NCI-H1092 treated with DMSO at 0.1 percent for 48 hours (cell line): ENCODE data around the gene UBE2Q1.
"Not testable (repeated sequence)": the region's sequence is repeated elsewhere in the genome, so short reads cannot be mapped to it uniquely, and the experiment has no call there.

Experiments used
- DNase-seq: peaks from one replicate; lab custom pipeline; 2025; lab: John Stamatoyannopoulos, UW

Gene UBE2Q1

DNA sequence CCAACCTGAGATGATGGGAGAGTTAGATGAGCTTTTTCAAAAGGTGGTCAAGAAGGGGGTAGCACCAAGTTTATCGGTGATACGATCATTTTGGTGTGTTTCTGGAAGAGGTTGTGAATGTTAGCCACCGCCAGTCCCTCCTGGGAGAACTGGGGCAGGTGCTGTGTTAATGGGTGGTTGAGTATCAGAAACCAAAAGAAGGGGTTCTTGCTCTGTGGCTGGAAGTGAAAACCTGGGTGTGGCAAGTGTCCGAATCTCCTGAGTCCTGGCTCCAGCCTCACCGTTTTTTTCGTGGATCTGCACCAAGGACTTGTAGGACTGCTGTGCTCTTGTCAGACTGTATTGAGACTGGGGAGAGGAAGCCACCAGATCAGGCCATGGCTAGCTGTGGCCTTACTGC, 7.8 kb downstream of the UBE2Q1 start:
- no peak for DNase-seq

DNA sequence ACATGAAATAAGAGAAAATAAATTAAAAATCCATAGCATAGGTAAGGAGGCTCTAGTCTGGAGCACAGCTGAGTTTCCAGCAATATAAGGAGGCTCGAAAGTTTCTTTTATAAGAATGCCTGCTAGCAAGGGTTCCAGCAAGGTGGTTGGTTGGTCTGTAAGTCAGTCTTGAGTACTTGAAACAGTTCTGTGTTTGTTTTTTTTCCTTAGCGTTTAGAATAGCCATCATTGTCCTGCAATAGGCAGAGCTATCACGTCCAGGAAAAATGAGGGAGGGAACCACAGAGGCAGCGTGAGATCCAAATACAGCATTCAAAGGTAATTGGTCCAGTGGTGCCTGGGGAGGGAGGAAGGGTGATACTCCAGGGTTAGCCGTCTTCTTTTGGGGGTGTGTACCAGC, 8.4 kb downstream of the UBE2Q1 start:
- DNase-seq: no peak

DNA sequence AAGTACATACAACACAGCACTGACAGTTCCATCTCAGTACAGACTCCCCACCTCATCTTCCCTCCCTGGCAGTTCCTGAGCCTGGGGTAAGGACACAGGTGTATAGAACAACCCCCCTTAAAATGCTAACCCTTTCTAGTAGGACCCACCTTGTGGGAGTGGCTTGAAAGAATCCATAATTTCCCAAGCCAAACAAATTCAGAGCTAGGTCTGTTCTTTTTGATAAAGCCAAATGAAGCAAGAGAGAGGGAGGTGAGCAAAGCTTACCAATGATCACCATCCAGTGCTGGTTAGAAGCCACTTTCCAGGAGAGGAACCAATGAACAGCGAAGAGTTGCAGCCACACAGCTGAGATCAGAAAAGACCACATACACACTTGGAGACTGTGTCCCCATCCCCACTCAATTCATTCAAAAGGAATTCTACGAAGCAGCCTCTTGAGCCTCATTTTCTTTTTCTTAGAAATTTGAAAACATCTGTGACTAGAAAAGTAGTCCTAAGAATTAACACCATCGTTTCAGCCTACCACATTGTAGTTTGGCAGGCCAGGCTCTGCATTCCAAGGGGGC, 9.2 kb downstream of the UBE2Q1 start:
- DNase-seq: no peak

DNA sequence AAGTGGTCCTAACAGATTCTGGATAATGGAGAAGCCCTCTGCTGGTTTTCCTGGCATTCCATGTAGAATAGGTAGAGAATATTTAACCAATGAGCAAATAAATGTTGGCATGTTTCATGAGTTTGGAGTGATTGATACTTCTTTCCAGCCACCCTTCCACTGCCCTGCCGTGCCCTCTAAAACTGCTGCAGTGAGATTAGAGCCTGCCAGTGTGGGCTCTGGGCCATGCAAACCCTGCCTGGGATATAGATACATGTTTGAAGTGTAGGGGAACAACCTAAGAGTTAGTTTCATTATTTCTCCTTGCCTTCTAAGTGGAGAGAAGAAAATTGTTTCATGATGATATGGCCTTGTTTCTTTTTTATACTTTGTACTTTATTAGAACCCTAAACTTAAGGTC, 10.4 kb downstream of the UBE2Q1 start:
- no peak for DNase-seq

DNA sequence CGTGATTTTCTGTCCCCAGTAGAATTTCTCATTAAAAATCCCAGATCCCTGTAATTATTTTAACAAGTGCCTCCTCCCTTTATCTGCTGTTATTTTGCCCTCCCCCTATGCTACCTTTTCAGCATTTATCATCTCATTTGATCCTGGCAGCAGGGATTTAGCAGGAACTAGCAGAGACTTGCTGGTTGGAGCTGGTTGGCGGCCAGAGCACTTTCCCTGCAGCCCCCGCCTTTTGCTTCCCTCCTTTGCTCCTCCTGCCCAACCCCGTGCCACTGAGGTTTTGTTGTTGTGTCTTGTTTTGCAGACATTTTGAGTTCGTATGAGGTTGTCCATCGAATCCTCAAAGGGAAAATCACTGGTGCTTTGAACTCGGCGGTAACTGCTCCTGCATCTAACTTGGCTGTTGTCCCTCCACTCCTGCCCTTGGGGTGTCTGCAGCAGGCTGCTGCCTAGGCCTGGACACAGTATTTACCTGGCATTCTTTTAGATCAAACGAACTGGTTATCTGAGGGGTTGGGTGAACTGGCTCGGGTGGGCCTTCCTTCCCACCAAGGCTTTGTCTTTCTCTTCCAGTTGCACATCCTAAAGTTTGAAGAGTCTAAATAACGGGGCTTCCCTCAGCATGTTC, 11.2 kb downstream of the UBE2Q1 start:
- no peak for DNase-seq

DNA sequence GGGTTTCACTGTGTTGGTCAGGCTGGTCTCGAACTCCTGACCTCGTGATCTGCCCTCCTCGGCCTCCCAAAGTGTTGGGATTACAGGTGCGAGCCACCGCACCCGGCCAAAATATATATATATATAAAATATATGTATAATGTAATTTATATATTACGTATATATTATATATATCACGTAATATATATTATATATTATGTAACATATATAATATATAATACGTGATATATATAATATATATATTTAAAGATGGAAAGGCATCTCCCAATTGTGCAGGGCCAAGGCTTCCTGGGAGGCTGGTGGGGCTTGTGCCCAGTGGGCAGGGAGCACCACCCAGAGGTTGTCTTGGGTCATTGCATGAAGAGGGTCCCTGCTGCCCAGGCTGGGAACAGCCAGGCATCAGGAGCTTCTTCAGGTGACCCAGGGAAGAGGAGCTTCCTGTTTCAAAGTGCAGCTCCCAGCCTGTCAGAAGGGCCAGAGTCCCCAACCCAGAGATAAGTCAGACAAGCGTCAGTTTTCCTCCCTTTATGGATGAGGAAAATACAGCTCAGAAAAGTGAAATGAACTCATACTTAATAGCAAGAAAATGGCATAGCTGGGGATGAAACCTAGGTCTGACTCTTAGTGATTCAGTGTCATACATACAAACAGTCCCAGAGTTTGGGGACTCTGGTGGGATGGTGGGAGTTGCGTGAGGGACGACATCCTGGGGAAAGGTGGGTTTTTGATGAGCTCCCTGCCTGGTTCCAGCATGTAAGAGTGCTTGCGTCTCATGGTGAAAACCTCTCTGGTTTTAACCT, 12.0 kb downstream of the UBE2Q1 start:
- peak; percentile 43 for DNase-seq

DNA sequence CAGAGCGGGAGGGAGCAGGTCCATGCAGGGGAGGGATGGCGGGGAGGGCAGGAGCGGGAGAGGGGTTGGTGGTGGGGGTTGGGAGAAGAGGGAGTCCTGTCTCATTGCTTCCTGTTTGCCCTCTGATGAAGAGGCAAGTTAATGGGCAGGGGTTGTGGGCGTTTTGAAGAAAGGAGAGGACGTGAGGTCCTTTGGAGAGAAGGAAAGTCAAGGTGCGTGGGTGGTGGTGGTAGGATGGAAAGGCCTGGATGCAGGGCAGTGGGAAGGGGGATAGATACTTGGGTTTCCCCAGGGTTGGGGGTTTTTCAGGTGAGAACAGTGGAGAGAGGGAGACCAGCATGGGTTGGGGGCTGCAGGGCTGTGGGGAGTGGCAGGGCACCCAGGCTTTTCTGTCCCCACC, 17.2 kb downstream of the UBE2Q1 start:
- DNase-seq: no peak

DNA sequence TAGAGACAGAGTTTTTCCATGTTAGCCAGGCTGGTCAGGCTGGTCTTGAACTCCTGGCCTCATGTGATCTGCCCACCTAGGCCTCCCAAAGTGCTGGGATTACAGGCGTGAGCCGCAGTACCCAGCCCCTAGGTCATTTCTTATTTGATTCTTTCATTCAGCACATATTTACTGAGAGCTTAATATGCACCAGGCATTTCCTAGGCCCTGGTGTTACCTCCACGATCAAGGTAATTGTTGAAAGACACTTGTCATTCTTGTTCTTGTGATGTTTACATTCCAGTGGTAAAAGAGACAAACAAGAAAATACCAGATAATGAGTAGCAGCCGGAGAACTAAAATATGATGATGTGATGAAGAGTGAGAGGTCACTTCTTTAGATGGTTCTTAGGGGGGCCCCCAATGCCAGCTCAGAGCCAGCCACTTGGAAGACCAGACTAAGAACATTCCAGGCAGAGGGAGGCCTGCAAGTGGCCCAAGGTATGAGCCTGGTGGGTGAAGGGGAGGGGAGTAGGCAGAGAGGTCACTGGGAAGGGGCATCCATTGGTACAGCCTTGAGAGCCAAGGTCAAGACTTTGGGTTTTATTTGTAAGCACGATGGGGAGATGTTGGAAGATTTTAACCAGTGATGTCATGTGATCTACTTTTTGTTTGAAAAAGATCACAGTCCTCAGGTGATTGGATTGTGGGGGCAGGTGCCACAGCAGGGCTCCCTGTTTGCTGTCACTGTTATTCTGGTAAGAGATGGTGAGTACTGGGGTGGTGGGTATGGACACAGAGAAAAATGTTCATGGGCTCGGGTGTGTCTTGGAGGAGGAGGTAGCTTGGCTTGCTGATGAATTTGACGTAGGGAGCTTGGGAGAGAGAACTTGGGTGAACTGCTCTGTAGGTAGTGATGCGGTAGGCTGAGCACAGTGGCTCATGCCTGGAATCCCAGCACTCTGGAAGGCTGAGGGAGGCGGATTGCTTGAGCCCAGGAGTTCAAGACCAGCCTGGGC, 18.7 kb downstream of the UBE2Q1 start:
- DNase-seq: no peak

DNA sequence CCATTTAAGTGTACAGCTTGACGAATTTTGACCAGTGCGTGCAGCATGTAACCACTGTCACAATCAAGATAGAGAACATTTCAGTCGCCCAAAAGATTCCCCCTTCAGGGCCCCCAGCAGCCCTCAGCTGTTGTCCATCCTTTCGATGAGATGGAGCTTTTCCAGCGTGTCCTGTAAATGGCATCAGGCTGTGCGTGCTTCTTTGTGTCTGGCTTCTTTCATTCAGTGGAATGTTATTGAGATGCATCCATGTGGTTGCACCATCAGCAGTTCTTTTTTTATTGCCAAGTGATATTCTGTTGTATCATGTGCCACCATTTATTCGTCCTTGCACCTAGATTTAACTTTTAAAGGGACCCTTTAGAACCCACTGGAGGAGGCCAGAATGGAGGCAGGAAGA, 21.9 kb downstream of the UBE2Q1 start:
- no peak for DNase-seq

DNA sequence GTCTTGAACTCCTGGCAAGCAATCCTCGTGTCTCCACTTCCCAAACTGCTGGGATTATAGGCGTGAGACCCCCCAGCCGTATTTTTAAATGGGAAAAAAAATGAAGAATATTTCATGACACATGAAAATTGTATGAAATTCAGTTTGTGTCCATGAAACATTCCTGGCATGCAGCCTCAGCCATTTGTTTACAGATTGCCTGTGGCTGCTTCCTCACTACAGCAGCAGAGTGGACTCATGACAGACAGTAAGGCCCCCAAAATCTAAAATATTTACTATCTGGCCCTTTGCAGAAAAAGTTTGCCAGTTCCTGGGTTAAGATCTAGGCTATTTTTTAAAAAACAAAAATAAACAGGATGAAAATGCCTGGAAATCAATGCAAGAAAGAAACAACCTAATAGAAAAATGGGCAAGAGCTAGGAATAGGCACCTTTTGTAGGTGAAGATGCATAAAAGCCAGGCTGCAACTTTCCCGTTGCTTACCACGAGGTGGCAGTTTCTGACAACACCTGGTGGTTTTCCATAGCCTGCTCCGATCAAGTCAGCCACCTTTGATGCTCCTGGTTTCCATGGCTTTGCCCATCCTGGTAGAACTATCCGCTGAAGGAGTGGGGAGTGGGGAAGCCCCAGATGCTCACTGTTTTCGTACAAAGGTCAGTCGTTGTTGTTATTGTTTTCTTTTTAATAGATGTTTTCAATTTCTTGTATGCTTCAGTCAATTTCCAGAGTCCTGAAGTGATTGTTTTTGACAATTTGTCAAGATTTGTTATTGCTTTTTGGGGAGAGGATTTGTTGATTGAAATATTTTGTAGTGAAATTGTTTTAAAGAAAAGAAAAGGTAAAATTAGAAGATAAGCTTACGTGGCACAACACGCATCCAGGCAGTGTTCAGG, 24.3 kb downstream of the UBE2Q1 start:
- DNase-seq: peak; percentile 51

DNA sequence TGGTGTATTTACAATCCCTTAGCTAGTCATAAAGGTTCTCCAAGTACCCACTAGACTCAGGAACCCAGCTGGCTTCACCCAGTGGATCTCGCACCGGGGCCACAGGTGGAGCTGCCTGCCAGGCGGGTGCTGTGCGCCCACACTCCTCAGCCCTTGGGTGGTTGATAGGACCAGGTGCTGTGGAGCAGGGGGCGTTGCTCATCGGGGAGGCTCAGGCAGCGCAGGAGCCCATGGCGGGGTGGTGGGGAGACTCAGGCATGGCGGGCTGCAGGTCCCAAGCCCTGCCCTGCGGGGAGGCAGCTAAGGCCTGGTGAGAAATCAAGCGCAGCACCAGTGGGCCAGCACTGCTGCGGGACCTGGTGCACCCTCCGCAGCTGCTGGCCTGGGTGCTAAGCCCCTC, 26.5 kb downstream of the UBE2Q1 start:
- DNase-seq: not testable (repeated sequence)

DNA sequence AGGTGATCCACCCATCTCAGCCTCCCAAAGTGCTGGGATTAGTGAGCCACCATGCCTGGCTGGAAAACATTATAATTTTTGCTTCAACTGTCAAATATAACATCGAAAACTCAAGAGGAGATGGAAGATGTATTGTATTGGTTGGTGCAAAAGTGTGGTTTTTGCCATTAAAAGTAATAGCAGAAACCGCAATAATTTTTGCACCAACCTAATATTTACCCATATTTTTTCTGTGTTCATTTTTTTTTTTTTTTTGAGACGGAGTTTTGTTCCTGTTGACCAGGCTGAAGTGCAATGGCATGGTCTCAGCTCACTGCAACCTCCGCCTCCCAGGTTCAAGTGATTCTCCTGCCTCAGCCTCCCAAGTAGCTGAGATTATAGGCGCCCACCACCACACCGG, 29.2 kb downstream of the UBE2Q1 start:
- DNase-seq: no peak

DNA sequence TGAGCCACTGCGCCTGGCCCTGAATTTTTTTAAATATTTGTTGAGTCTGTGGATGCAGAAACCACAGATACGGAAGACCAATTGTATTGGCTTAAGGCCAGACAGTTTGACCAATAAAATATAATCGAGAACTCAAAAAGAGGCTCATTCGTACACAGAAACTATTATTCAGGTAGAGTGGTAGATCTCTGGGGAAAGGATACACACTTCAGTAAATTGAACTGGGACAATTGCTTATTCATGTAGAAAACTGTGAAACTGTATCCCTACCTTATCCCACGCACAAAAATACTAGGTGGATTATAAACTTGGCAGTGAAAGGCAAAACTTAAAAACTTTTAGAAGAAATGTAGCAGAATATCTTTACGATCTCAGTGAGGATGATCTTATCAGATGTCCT, 31.3 kb downstream of the UBE2Q1 start:
- DNase-seq: no peak

DNA sequence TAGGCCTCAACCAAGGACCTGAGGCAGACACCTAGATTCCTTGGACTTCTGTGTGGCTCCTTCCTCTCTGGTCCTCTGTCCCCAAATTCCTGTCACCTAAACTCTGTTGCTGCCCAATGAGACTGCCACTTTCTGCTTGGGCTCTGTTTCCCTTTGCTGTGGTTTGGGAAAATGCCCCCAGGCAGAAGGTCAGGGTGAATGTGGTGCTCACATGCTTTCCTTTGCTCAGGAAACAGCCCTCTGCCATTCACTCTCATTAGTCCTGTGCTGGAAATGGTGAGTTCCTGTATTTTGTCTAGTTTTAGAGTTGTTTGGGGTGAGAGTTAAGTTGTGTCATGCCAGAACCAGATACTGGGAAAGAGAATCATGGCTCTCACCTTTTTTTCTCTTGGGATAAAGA, 33.6 kb downstream of the UBE2Q1 start:
- DNase-seq: no peak

DNA sequence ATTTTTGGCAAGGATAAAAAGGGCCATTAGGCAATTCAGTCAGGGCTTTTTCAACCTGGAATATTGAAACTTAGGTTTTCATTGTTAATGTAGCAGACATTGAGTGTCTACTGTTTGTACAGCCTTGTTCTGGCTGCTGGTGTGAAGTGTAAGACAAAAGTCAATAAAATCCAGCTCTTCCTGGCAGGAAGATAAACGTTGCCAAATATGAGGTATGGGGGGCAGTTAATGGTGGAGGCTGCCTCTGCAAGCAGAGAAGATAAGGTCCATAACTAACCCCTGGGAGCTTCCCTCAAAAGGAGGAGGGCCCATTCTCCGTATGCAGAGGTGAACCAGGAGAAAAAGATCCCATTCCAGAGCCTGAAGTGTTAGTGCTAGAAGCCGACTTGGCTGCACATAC, 36.8 kb downstream of the UBE2Q1 start:
- DNase-seq: peak; percentile 8

DNA sequence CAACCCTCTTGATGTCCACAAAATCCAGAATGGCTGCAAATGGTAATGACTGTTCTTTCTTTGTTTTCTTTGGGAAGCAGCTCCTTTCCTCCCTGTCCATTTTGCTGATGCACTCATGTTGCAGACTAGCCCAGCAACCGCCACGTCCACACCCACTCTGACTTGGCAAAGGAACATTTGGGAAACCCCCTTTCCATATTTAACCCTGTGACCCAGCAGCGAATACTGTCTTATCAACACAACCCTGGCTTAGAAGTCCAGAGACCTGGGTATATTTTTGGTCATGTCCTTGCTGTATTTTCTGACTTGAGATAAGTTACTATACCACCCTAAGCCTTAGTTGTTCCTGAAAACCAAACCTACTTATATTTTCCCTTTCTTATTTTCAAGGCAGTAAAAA, 38.1 kb downstream of the UBE2Q1 start:
- no peak for DNase-seq

DNA sequence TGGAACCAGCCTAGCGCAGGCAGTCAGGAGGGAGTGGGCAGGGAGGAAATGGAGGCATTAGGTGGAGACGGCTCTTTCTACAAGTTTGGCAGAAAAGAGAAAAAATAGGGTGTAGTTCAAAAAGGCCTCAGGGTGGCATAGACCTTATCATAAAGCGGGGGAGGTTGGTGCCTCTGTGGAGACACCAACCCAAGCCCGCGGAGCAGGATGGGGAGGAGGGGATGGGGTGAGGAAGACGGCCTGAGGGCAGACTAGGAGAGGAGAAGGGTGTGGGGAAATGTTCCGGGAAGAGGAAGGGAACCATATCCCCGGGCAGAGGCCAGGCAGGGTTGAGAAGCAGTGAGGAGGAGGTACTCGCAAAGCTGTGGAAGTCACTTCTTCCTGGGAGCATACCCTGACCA, 38.9 kb downstream of the UBE2Q1 start:
- no peak for DNase-seq

DNA sequence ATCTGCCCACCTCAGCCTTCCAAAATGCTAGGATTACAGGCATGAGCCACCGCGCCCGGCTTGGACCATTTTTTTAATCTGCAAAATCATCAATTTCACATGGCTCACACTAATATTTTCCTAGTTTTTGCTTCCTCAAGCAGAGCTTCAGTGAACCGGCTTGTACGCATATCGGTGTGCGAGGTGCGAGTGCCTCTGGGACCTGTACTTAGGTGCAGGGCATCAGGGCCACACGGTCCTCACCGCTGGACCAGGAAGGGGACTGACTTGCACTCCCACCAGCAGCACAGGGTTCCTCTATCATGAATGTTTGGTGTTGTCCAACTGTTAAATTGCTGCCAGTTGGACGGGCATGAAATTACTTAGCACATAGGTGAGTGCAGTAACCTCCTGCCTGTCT, 40.8 kb downstream of the UBE2Q1 start:
- no peak for DNase-seq

DNA sequence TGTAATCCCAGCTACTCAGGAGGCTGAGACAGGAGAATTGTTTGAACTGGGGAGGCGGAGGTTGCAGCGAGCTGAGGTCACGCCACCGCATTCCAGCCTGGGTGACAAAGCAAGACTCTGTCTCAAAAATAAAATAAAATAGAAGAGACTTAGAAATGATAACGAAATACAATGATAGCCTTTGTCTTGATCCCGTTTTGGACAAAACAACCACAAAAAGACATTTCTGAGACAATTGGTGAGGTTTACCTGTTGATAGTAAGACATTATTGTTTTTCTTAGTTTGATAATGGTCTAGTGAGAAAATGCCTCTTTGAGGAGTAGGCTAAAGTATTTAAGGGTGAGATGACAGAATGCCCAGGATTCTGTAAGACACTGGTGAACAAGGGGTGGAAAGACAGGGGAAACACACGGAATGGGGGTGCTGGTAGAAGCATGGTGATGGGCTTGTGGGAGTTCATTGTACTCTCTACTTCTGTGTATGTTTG, 44.4 kb downstream of the UBE2Q1 start:
- DNase-seq: no peak

DNA sequence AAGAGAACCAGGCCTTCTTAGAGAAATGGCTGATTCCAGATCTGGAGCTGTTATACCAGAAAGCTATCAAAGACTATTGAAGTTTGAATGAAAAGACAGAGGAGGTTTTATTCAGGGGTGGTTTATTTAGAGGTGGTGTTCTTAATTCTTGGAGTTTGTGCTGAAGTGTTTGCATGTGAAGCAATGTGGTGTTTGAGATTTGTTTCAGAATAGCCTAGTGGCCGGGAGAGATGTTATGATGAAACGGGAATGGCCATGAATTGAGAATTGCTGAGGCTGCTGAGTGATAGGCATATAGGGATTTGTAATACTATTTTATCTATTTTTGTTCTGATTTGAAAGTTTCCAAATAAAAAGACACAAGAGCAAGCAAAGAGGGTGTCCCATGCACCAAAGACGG, 45.7 kb downstream of the UBE2Q1 start:
- no peak for DNase-seq

DNA sequence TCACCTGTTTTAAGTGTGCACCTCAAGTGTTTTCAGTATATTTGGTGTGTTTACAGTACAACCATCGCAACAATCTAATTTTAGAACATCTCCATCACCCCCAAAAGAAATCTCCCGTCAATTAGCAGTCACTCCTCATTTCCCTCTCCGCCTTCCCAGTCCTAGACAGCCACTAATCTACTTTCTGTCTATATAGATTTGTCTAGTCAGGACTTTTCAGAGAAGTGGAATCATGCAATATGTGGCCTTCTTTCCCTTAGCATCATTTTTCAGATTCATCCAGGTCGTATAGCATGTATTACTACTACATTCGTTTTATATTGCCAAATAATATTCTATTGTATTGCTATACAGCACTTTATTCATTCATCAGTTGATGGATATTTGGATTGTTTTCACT, 54.6 kb downstream of the UBE2Q1 start:
- no peak for DNase-seq
